GM12891 (cell line): ENCODE results near the gene EYA4.
"Not testable (repeated sequence)": the region's sequence is repeated elsewhere in the genome, so short reads cannot be mapped to it uniquely, and the experiment has no call there.

Source experiments
- DNase-seq: peaks from one replicate; pipeline ENCODE4 v3.0.0; 2011; ENCODE audit warnings: low spot score; ENCODE audit not compliant: insufficient read length
- FAIRE-seq: peaks from 2 replicates; lab custom pipeline; 2011; peaks lifted over from hg19 to GRCh38; lab: Jason Lieb, UNC
- PAX5 ChIP-seq: IDR thresholded peaks from 2 replicates; pipeline ENCODE4 v1.6.1; 2011; ENCODE audit warnings: low read length, moderate library complexity, mild to moderate bottlenecking; ENCODE audit not compliant: insufficient read depth, severe bottlenecking
- POLR2A ChIP-seq: IDR thresholded peaks from 2 replicates; pipeline ENCODE4 v1.6.1; 2011; ENCODE audit warnings: low read depth, low read length, control low read depth
- POLR2AphosphoS5 ChIP-seq: IDR thresholded peaks from 2 replicates; pipeline ENCODE4 v1.6.1; 2011; ENCODE audit warnings: low read depth, low read length, control low read depth
- POU2F2 ChIP-seq: IDR thresholded peaks from 2 replicates; pipeline ENCODE4 v1.6.1; 2011; ENCODE audit warnings: low read depth, mild to moderate bottlenecking, control low read depth, low read length, moderate library complexity
- SPI1 ChIP-seq: IDR thresholded peaks from 2 replicates; pipeline ENCODE4 v1.6.1; 2011; ENCODE audit warnings: low read depth, low read length, control low read depth
- TAF1 ChIP-seq: IDR thresholded peaks from 2 replicates; pipeline ENCODE4 v1.6.1; 2011; ENCODE audit warnings: low read depth, low read length, control low read depth

The EYA4 gene

DNA sequence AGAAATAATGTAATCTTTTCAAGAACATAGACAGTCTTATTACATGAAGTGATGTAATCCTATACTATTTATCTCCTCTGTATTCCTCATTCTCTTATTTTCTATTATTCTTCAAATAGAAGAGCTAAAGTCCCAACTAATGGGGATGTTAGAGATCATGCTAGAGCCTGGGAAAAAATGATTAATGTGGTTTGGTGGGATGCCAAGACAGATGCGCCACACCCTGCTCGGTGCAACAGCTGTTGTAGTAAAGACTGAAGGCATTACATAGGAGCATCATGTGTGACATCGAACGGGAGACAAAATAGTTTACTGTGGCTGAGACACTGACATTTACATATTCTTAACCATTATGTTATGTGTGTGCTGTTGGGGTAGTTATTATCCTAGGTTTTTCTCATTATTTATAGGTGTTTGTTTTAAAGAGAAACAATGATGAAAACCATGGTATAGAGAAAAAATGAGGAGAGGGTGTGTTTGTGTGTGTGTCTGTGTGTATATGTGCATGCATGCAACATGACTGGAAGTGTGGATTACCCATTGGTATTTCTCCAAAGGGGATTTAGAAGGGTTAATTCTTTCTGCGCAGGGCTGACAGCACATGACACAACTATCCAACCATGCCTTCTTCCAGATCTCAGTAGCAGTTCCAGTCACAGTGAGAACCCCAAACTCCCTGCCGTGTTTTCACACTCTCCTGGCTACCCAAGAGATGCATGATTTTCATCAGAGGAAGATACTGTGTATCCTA is 155.3 kb downstream of the EYA4 start:
- FAIRE-seq (no peak), DNase-seq (no peak)
- TF ChIP-seq POLR2AphosphoS5 (no peak), TAF1 (no peak), POLR2A (no peak), SPI1 (no peak), PAX5 (no peak), POU2F2 (no peak)

DNA sequence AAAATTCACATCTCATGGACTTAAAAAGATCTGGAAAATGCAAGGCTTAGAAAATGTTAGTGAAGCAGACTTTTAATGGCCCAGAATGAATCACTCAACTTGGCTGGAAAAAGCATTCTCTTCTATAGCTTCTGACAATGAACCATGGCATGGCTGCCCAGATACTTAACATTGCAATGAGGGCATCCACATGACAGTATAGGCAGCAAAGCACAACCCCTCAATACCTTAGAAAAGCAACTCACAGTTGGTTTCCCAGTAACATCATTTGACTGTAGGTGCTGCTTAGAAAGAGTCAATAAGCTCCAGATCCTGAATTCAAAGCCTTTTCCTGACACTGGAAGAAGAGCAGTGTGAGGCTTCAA is 155.8 kb downstream of the EYA4 start:
- TF ChIP-seq POLR2A (no peak), PAX5 (no peak), POLR2AphosphoS5 (no peak), SPI1 (no peak), POU2F2 (no peak), TAF1 (no peak)
- DNase-seq = no peak
- FAIRE-seq = no peak

DNA sequence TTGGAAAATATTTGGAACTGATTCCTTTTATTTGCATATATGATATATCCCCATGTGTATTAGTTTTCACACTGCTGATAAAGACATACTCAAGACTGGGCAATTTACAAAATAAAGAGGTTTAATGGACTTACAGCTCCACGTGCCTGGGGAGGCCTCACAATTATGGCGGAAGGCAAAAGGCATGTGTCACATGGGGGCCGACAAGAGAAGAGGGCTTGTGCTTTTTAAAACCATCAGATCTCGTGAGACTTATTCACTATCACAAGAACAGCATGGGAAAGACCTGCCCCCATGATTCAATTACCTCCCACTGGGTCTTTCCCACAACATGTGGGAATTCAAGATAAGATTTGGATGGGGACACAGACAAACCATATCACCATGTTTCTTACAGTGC is 156.4 kb downstream of the EYA4 start:
- DNase-seq = not testable (repeated sequence)

DNA sequence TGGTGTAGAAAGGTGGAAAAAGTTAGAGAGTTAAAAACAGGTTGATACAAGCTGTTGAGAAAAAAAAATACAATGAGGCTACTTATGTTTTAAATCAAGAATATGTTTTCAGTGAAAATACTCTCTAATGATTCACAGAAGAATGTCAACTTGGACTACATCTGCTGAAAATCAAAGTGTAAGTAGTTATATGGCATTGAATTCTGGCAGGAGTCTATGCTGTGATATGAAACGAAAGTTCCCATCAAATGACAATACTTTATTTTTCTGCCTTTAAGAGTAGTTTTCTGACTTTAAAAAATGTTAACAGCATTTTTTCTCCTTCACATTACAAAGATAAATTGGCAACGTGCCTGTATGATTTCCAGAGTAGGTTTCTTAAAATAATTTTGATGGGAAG is 158.3 kb downstream of the EYA4 start:
- no peak for DNase-seq
- no peak for FAIRE-seq
- no peak for TF ChIP-seq TAF1
- TF ChIP-seq SPI1 = no peak
- no peak for TF ChIP-seq POLR2A
- no peak for TF ChIP-seq POLR2AphosphoS5
- TF ChIP-seq PAX5 = no peak
- no peak for TF ChIP-seq POU2F2

More for the DNA sequence above, 156.4 kb downstream of the EYA4 start:
- not testable (repeated sequence) for FAIRE-seq

DNA sequence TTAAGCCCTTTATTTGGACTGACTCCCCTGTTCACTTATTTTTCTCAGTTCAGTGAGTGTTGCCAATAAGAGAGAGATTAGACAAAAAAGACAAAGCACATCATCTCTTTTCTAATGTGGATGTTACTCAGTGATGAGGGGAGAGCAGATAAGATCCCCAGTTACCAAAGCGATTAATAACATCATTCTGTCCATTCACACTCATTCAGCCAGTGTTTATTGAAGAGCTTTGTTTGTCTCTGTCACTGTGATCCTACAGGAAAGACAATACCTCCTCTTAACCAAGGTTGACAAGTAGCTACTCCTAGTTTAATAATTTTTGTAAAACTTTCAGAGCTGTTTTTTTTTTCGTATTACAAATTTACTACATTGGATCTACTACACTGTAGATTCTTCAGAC is 163.0 kb downstream of the EYA4 start:
- FAIRE-seq = no peak
- TF ChIP-seq POLR2A (no peak), POU2F2 (no peak), POLR2AphosphoS5 (no peak), SPI1 (no peak)
- DNase-seq = no peak

DNA sequence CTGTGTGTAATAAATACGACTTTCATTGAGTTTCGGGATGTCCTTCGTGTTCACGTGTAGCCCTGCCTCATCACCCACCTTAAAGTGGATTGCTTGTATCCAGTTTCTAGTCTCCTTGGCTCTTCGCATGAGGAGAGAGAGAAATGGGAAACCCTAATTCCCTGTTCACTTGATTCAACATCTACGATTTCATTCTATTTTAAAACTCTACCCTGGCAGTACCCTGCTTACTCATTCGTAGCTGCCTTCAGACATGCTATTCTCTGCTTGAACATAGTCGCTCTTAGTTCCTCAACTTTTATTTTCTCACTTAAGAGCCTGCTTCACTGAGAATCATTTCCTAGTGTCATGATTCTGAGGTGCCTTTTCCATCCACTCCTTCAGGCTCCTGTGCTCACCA is 163.6 kb downstream of the EYA4 start:
- no peak for DNase-seq
- FAIRE-seq = no peak
- no peak for TF ChIP-seq TAF1
- TF ChIP-seq POLR2A = no peak
- no peak for TF ChIP-seq PAX5
- no peak for TF ChIP-seq SPI1
- no peak for TF ChIP-seq POU2F2
- TF ChIP-seq POLR2AphosphoS5 = no peak

DNA sequence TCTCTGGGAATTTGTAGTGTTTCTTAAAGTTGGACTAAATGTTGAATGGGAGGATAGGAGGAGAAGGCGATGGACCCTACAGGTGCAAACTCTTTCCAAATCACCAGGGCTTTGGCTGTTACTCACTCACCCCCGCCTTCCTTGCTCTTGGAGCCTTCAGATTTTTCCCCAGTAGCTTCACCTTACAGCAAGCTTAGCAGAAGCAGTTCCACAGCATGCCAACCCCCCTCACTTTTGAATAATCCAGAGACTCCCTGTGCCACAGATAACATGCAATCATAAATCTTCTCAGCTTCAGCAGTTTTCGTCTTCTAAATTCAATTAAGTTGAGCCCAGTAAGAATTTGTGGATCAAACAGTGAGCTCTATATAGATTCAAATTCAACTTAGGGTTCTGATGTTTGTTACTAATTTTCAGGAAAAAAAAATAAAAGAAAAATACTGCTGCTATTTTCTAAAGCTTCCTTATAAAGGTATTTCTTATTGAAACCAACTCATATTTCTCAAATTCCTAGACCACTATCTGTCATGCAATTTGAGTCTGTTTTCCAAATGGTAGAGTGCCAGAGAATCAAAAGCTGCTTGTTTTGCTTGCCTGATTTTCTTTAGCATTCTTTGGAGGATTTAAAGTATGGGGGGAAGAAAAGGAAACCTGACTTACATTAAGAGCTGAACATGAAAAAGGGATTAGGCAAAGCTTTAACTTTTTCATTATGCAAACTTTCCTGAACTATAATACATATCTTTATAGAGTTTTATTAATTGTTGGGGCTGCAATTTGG is 166.4 kb downstream of the EYA4 start:
- TF ChIP-seq TAF1 (no peak), PAX5 (no peak), POLR2AphosphoS5 (no peak), POLR2A (no peak), SPI1 (no peak)
- DNase-seq (no peak), FAIRE-seq (no peak)

DNA sequence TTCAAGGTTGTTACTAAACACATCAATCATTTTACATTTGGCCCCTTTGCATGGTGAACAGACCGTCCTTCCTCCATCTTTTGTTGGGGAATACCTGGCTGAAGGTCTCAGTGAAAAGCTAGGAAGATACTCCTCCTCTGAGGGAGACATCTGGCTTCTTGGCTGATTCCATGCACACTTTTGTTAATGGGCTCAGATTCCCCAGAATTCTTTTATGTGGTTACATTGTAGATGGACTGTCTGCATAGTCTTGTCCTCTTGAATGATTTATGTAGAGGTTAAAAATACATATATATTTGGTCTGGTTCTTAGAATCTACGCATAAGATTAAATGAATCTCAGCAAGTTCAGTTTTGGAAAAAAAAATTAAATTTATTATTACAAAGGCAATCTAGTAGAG is 167.0 kb downstream of the EYA4 start:
- DNase-seq = no peak
- FAIRE-seq = no peak
- TF ChIP-seq SPI1 = no peak

DNA sequence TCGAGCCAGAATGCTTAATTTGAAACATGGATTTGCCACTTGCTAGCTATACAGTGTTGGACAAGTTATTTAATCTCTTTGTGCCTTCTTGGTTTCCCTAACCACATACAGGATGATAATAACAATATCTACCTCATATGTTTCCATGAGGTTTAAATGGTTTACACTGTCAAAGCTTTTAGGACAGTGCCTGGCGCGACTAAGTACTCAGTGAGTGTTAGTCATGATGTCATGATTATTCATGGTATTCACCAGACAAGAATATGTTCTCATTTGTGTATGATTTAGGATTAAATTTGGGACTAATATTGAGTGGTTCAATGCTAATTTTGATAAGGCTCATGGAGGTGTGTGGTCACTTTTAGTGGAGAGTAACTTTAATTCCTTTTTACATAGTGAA is 167.4 kb downstream of the EYA4 start:
- TF ChIP-seq TAF1 = no peak
- no peak for TF ChIP-seq POLR2A
- no peak for TF ChIP-seq POU2F2
- no peak for TF ChIP-seq POLR2AphosphoS5
- no peak for TF ChIP-seq PAX5
- TF ChIP-seq SPI1 = no peak
- no peak for DNase-seq
- FAIRE-seq = no peak
